ENCODE data around the gene SLF2.
A peak's percentile ranks its signal among the peaks of the same experiment; 100 is the strongest.

The SLF2 gene

DNA sequence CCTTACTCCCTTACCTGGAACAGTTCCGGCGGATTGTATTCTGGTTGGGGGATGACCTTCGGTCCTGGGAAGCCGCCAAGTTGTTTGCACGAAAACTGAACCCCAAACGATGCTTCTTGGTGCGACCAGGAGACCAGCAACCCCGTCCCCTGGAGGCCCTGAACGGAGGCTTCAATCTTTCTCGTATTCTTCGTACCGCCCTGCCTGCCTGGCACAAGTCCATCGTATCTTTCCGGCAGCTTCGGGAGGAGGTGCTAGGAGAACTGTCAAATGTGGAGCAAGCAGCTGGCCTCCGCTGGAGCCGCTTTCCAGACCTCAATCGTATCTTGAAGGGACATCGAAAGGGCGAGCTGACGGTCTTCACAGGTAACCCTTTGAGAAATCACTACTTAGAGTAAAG is 76.3 kb downstream of the SLF2 start:
- no peak overlapping the region for H3K4me3 ChIP-seq (ENCODE audit: severe bottlenecking)
- TF ChIP-seq, protein P1, sequence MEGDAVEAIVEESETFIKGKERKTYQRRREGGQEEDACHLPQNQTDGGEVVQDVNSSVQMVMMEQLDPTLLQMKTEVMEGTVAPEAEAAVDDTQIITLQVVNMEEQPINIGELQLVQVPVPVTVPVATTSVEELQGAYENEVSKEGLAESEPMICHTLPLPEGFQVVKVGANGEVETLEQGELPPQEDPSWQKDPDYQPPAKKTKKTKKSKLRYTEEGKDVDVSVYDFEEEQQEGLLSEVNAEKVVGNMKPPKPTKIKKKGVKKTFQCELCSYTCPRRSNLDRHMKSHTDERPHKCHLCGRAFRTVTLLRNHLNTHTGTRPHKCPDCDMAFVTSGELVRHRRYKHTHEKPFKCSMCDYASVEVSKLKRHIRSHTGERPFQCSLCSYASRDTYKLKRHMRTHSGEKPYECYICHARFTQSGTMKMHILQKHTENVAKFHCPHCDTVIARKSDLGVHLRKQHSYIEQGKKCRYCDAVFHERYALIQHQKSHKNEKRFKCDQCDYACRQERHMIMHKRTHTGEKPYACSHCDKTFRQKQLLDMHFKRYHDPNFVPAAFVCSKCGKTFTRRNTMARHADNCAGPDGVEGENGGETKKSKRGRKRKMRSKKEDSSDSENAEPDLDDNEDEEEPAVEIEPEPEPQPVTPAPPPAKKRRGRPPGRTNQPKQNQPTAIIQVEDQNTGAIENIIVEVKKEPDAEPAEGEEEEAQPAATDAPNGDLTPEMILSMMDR (IDR thresholded peaks at IDR 0.05; ENCODE audit: poor library complexity, severe bottlenecking), result no peak
- H3K36me3 ChIP-seq (ENCODE audit: low read depth), result peaks cover 57% of the 10 kb centered on the region
- DNase-seq (ENCODE audit: low spot score), result no peak
- no peaks in the 10 kb centered on the region for H3K27me3 ChIP-seq (ENCODE audit: insufficient read depth, poor library complexity, severe bottlenecking)
- H3K9me3 ChIP-seq (ENCODE audit: severe bottlenecking), result no peaks in the 10 kb centered on the region
- H3K27ac ChIP-seq (ENCODE audit: poor library complexity, severe bottlenecking), result no peak overlapping the region
- H3K4me1 ChIP-seq (ENCODE audit: insufficient read depth, poor library complexity, severe bottlenecking), result peaks cover 7% of the 10 kb centered on the region
- no peak for ATAC-seq (ENCODE audit: low read depth)

DNA sequence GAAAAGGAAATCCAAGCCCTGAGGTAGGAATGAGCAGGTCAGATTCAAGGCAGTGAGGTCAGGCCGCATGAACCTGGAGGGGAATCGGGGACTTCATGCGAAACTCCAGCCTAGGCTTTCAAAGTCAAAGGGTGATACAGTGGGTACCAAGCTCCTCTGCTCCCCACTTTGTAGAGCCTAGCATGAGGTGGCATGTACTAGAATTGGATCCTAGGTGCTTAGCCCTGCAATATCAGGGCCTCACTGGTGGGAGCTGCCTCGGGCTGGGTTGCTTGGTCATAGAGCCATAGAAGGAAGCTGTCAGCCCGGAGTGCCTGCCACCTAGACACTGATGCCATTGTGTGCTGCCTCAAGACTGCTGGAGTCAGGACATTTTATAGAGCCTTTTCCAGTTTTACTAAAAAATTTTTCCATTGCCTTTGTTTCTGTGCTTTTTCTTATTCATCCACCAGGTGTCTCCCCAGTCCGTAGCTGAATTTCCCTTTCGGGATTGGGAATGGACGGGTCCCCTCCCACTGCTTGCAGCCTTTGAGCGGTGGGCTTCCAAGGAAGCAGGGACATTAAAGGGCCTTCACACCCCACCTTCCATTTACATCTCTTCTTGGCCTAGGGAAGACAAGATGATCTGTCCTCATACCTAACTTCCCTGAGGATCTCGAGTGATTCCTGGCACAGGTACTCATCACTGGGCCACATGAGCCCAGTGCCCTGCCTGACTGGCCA is 81.4 kb downstream of the SLF2 start:
- ATAC-seq (ENCODE audit: low read depth) (no peak), DNase-seq (ENCODE audit: low spot score) (no peak)
- Histone ChIP-seq H3K9me3 (ENCODE audit: severe bottlenecking) (no peaks in the 10 kb centered on the region), H3K4me3 (ENCODE audit: severe bottlenecking) (no peak overlapping the region), H3K4me1 (ENCODE audit: insufficient read depth, poor library complexity, severe bottlenecking) (no peaks in the 10 kb centered on the region), H3K27ac (ENCODE audit: poor library complexity, severe bottlenecking) (no peak overlapping the region), H3K27me3 (ENCODE audit: insufficient read depth, poor library complexity, severe bottlenecking) (no peaks in the 10 kb centered on the region), H3K36me3 (ENCODE audit: low read depth) (peaks cover 44% of the 10 kb centered on the region)
- TF ChIP-seq, protein P1 (IDR thresholded peaks at IDR 0.05; ENCODE audit: poor library complexity, severe bottlenecking), result peak; percentile 79

DNA sequence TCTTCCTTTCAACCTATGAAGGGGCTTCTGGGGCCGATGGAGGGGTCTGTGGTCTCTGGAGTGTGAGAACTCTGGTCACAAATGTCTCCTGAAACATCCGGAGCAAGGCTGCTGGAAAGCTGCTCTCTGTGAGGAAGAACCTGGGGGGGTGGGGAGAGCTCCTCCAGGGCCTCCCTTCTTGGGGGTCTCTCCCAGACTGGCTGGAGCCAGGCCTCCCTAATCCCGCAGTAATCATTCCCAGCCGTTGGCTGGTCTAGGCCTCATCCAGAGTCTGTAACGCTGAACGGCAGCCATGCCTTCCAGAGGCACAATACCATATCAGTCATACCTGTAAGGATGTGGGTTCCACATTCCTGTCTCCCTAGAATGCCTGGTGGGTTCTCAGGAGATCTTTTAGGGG is 82.4 kb downstream of the SLF2 start:
- H3K36me3 ChIP-seq (ENCODE audit: low read depth), result peaks cover 34% of the 10 kb centered on the region
- no peaks in the 10 kb centered on the region for H3K27me3 ChIP-seq (ENCODE audit: insufficient read depth, poor library complexity, severe bottlenecking)
- no peaks in the 10 kb centered on the region for H3K9me3 ChIP-seq (ENCODE audit: severe bottlenecking)
- no peak overlapping the region for H3K27ac ChIP-seq (ENCODE audit: poor library complexity, severe bottlenecking)
- H3K4me3 ChIP-seq (ENCODE audit: severe bottlenecking), result no peak overlapping the region
- DNase-seq (ENCODE audit: low spot score) (no peak), ATAC-seq (ENCODE audit: low read depth) (no peak)
- TF ChIP-seq, protein P1 (IDR thresholded peaks at IDR 0.05; ENCODE audit: poor library complexity, severe bottlenecking), result no peak
- H3K4me1 ChIP-seq (ENCODE audit: insufficient read depth, poor library complexity, severe bottlenecking), result no peaks in the 10 kb centered on the region

- no peak for DNase-seq (ENCODE audit: low spot score)
Measured at GRCh38 chr10:100996678-100997359, 84.1 kb downstream of the SLF2 start.

More at GRCh38 chr10:100996678-100997359, 84.1 kb downstream of the SLF2 start:
- H3K4me3 ChIP-seq (ENCODE audit: severe bottlenecking), result peak overlapping the region; percentile 68
- peaks cover 8% of the 10 kb centered on the region for H3K4me1 ChIP-seq (ENCODE audit: insufficient read depth, poor library complexity, severe bottlenecking)
- peak overlapping the region; percentile 91 for H3K27ac ChIP-seq (ENCODE audit: poor library complexity, severe bottlenecking)
- ATAC-seq (ENCODE audit: low read depth), result peak; percentile 22
- peaks cover 19% of the 10 kb centered on the region for H3K36me3 ChIP-seq (ENCODE audit: low read depth)
- H3K27me3 ChIP-seq (ENCODE audit: insufficient read depth, poor library complexity, severe bottlenecking), result no peaks in the 10 kb centered on the region
- H3K9me3 ChIP-seq (ENCODE audit: severe bottlenecking), result no peaks in the 10 kb centered on the region
- TF ChIP-seq, protein P1 (IDR thresholded peaks at IDR 0.05; ENCODE audit: poor library complexity, severe bottlenecking), result no peak

All from RWPE2 (cell line).